Hematopoietic multipotent progenitor cell treated with erythropoietin and hydrocortisone succinate and interleukin-3 and kit ligand, for 17 days (in vitro differentiated cells): ENCODE data around the gene TOPBP1.

Experiments used
- DNase-seq: peaks from one replicate; pipeline ENCODE4 v3.0.0-alpha.2; 2015; ENCODE audit warnings: low spot score

TOPBP1 gene

DNA sequence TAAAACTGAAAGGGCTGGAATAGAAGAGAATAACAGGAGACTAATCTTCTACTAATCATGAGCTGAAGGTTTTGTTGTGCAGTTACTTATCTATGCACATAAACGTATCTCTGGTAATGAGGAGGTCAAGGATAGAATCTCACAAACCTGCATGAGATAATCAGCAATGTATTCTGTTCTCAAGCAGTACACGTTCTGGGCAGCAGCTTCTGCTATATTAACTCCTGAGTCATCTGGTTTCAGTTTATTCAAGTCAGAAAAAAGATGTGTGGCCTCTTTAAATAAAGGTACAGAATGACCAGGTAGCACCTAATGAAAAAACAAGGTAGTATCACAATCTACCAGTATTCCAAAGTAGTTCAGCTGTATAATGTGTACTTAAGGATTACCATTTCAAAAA lies 53.4 kb downstream of the TOPBP1 start:
- no peak for DNase-seq

DNA sequence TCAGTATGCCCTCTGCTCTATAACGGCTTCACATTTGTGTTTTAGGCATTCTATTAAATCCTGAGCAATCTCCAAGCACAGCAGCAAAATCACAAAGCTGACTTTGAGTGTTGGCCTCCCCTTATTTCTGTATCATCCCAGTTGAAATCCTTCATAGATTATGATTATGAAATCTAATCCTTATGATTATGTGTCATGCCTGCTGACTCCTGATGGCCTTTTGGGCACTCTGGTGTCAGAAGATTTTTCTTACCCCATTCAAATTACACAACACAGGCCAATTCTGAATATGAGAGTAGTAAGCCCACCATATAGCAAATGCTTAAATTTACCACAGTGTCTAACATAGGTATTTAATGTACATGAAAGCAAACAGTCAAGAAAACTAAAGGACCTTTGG lies 53.9 kb downstream of the TOPBP1 start:
- DNase-seq = no peak

DNA sequence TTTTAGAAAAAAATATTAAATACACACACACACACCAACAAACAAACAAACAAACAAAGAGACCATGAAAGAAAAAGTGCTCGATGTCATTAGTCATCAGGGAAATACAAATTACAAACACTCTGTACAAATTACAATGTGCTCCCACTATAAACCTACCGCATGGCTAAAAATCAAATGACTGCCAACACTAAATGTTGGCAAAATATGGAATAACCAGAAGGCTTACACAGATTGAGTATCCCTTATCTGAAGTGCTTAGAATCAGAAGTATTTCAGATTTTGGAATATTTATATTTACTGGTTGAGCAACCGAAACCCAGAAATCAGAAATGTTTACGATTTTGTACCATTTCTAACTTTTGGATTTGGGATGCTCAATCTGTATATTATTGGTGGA lies 54.8 kb downstream of the TOPBP1 start:
- no peak for DNase-seq

DNA sequence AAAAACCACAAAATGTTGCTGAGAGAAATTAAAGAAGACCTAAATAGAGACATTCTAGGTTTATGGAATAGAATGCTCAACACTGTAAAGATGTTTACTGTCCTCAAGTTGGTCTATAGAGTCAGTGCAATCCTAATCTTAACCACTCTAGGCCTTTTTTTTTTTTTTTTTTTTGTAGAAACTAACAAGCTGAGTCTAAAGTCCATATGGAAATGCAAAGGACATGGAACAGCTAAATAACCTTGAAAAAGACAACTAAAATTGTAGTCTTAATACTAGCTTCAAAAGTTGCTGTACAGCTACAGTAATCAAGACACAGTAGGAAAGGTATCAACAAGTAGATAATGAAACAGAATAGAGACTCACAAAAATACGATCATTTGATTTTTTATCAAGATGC lies 55.4 kb downstream of the TOPBP1 start:
- no peak for DNase-seq

DNA sequence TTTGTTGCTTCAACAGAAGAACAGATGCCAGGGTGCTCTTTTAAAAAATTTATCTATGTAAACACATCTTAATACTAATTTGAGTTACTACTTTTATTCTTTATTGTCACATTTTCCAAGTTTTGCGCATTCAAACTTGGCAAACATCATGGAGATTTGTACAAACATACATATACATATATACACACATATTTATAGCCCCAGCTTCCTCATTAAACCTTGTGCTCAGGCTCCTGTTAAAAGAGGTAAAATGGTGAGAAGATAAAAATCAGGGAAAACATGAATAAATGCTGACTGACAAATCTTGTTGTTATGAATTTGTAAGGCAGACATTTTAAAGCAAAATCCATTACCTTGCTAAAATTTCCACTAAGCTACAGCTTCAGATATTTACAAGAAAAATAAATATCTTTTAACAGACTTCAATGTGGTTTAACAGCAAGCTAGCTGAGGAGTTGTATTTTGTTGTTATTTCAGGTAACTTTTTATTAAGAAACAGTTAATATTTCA lies 61.1 kb downstream of the TOPBP1 start:
- DNase-seq = no peak

DNA sequence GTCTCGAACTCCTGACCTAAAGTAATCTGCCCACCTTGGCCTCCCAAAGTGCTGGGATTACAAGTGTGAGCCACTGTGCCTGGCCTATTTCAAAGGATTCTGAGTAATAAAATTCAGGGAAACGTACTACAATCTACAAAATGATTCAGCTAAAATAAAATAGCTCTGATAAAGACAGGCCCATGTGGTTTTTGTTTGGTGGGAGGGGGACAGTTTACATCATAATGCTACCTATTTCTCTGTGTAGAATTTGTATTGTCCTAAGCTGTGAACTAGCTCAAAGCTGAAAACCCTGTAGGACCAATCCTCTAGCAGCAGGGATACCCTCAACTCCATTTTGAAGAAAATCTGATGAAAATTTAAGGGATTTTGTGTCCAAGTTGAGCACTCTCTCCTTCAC lies 62.5 kb downstream of the TOPBP1 start:
- DNase-seq = no peak

DNA sequence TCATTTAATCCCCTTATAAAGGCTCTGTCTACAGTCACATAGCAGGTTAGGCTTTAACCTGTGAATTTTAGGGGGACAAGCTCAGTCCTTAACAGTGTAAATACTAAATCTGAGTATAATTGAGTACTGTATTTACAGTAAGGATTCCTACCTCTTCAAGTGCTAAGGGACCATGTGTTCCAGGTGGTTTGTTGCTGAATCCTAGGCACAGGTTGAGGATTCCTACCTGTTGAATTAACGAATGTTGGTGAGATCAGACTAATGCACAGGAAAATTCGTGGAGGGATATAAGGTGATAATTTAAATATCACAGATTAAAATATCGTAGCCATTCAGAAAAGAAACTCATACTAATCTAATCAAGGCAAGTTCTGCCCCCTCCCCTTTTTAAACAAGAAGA lies 63.3 kb downstream of the TOPBP1 start:
- no peak for DNase-seq

DNA sequence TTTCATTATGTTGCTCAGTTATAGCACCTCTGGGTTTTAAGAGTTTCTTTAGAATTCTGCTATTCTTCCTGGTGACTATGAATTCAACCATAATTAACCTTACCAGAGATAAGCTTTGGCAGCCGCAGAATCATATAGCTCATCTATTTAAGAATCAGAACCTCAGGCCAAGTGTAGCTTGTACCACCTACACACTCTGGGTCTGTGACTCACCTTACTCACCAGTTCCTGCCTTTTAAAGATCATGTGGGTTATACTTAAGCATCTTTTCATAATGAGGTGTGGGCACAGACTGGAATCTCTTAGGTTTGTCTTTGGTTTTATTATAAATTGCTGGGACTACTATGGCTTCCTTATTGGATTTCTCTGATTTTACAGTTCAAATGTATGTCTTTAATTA lies 66.4 kb downstream of the TOPBP1 start:
- DNase-seq = no peak

DNA sequence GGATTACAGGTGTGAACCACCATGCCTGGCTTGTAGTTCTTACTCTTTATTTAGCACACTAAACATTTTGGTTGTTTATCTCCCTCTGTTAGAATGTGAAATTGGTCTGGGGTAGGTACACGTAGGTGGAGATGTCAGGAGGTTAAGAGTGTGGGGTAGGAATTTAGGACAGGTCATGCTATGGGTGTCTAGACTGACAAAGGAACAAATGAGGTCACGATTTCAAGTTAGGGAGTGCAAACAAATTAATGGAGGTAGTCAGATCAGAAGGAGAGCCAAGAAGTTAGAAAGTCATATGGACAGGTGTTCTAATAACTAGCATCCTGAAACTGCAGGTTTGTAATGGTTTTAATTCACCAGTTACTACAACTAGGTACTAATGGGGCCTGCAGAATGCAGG lies 68.5 kb downstream of the TOPBP1 start:
- DNase-seq = no peak

DNA sequence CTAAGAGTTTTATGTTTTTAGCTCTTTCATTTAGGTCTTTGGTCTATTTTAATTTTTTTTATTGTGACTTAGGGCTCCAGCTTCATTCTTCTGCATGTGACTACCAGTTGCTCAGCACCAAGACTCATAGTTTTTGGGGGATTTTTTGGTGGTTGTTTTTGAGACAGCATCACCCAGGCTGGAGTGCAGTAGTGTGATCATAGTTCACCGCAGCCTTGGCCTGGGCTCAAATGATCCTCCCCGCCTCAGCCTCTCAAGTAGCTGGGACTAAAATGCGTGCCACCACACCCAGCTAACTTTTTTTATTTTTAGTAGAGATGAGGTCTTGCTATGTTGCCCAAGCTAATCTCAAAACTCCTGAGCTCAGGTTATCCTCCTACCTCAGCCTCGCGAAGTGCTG lies 68.9 kb downstream of the TOPBP1 start:
- no peak for DNase-seq

DNA sequence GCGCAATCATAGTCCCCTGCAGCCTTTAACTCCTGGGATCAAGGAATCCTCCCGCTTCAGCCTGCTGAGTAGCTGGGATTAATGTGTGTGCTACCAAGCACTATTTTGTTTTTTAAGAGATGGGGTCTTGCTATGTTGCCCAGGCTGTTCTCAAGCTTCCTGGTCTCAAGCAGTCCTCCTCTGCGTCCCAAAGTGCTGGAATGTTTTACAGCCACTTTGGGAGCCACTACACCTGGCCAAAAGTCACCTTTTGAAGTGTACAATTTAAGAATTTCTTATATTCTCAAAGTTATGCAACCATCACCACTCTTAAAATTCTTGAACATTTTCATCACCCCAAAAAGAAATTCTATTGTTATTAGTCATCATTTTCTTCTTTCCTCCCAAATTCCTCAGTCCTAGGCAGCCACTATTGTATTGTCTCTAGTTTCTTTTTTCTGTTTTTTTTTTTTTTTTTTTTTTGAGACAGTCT lies 70.4 kb downstream of the TOPBP1 start:
- no peak for DNase-seq

DNA sequence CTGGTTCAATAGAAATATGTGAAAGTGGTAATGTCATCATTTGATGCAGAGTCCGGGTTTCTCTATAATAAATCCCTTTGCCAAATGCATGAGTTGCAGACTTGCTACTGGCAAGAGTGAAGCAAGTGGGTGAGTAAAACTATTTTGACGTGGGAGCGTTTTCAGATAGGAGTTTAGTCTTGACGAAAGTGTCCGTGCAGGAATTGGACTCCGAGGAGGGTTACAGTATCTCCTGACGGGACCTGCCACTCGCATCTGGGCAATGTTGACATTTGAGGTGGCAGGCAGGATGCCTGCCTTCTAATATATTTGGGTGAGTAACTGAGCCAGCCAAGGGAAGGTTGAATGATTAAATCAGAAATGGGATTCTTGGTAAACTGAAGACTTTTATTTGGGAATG lies 72.2 kb downstream of the TOPBP1 start:
- no peak for DNase-seq

DNA sequence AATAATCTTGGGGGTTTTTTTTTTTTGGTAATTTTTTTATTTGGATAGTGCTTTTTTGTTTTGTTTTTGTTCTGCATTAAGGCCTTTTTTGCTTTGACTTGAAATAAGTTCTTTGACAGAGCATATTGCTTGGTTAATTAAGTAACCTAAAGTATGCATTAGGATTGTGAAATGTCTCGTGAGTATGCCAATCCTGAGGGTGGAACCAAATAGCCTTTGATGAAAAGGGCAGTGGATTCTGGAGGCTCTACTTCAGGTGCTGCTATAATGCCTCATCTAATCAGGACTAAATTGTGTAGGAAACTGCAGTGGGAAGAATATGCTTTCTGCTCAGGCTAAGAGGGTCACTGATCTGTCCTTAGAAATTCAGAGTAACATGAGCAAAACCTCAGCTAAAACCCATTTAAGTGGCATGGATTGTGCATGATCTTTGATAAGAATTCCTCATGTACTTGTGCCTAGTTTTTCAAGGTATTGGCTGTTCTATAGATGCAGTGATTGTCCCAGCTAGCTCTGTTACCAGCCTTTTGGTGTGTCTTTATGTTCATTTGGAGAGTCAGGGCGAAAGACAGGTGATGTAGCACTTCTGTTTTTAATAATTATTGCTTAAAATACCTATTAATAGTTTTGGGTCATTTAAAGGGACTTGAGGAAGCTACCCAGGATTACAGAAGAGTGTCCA lies 72.8 kb downstream of the TOPBP1 start:
- DNase-seq = no peak

DNA sequence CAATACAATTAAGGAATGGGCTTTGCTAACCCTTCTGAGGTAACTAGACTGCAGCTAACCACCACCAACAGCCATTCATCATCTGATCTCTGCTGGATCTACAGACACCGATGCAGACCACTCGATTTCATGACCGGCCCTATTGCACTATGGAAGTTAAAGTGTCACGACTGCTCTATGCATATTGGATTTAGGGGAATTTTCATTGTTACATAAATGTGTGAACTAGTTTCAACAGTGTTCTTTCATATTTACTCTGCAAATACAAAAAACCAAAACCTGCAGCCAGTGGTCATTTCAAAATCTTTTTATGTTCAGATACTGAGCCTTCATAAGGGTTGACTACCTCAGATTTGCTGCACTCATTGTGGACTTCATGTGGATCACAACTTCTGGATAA lies 73.7 kb downstream of the TOPBP1 start:
- DNase-seq = no peak

DNA sequence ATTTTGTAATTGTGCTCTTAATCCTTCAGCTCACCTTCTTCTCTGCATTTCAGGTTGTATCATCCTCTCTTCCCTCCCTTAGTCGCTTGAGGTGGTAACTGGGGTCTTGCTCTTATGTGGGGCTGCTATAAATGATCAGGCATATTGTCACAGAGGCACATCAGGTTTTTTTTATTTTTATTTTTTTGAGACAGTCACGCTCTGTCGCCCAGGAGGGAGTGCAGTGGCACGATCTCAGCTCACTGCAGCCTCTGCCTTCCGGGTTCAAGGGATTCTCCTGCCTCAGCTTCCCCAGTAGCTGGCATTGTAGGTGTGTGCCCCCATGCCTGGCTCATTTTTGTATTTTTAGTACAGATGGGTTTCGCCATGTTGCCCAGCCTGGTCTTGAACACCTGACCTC lies 78.3 kb downstream of the TOPBP1 start:
- no peak for DNase-seq

DNA sequence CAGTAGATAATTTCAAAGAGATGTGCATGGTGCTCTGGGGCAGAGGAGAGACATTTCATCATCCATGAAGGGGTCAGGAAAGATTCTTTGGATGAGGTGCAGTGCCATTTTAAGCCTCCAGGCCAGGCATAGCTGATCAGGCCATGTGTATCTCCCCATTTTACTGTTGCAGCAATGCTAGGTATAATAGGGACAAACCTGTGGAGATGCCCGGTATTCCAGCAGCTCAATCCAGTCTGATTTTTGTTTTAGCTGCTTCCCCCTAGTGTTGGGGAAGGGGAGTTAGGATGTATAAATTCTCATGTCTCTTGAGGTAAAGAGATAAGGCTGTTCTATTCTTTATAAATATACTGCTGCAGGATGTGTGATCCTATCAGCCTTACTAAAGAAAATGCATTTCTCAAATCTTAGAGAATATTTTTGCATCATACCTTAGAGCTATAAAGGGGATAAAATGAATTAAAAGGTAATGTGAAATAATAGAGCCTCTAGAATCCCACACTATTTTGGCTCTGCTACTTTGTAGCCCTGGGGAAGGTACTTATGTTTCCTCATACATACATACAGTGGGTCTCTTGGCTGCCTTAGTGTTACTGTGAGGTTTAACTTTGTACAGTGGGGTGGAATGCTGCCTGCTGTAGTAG lies 83.1 kb downstream of the TOPBP1 start:
- peak; percentile 40 for DNase-seq

DNA sequence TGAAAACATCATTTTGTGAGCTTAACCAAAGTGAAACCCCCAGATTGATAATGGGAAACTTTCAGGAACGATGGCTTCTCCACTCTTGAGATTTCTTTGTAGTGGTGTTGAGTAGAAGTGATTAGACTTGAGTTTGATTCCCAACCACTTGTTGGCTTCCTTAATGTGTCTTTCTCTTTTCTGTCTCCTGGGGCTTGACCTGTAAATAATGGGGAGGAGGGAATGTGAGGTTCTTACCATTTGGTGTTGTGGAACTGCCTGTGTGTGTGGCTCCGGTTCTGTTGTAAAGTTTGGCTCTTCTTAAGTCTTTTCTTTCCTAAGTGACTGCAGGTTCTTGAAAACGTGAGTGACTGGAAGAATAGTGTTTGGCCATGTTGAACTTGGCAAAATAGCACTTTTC lies 85.6 kb downstream of the TOPBP1 start:
- DNase-seq = peak; percentile 24

DNA sequence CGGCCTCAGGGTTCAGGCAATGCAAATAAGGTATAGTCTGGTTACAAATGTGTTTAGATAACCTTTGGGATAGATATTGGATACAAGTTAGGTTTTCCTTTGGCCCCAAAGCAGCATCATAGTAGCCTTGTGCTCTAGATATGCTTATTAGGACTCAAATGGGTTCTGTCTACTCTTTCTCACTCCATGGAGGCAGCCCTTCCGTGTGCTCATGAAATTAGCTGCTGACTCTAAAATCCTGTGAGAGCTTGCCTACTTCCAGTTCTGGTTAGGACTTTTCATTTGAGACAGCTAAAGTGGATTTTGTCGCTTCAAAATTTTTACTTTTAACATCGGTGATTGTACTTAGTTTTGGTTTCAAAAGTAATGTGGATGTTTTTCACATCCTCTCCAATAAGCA lies 86.7 kb downstream of the TOPBP1 start:
- DNase-seq = peak; percentile 62

DNA sequence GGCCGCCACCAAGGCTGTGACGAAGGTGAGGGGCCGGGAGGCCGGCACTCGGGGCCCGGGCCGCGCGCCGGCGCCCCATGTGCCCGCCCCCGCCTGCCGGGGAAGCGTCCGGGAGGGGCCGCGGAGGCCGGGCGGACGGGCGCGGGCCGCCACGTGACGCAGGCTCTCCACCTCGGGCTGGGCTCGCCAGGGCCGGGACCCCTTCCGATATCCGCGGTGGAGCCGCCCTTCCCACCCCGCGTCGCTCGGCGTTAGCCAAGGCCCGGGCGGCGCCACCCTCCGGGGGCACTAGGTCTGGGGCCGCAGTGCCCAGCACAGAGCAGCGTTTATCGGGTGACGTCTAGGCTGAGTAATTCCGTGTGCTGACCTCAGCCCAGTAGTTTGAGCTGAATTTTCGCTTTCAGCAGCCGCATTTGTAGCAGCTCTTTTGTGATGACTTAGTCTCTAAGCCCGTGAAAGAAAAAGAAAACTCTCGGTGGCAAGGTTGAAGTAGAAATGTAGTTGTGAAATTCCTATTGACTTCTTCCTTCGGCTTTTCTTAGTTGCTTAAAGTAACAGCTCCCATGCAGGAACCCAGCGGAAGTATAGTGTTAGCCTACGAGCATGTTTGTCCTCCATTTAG lies 87.4 kb downstream of the TOPBP1 start:
- DNase-seq = peak; percentile 92

DNA sequence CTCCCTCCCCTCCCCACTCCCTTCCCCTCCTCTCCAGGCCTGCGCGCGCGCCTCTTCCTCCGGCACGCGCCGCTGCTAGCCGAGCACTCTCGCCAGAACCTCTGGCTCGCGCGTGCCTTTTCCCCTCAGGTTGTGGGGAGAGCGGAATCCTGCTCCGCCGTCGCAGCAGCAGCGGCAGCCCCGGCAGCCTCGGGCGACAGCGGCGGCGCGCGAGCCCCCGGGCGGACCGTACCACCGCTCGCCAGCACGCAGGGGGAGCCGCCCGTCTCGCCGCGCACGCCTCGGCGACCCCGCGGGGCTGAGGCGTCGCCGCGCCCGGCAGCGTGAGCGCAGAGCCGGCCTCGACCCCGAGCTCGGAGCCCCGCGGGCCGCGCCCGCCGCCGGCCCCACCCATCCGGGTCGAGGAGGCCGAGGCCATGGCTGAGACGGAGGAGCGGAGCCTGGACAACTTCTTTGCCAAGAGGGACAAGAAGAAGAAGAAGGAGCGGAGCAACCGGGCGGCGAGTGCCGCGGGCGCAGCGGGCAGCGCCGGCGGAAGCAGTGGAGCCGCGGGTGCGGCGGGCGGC lies 88.0 kb downstream of the TOPBP1 start, which contains the start of gene CDV3:
Gene CDV3, plus strand, starts transcription at position 58 of the 566 bp plus-strand sequence. Its CDS starts 359 bp downstream, at position 417.
- no peak for DNase-seq

DNA sequence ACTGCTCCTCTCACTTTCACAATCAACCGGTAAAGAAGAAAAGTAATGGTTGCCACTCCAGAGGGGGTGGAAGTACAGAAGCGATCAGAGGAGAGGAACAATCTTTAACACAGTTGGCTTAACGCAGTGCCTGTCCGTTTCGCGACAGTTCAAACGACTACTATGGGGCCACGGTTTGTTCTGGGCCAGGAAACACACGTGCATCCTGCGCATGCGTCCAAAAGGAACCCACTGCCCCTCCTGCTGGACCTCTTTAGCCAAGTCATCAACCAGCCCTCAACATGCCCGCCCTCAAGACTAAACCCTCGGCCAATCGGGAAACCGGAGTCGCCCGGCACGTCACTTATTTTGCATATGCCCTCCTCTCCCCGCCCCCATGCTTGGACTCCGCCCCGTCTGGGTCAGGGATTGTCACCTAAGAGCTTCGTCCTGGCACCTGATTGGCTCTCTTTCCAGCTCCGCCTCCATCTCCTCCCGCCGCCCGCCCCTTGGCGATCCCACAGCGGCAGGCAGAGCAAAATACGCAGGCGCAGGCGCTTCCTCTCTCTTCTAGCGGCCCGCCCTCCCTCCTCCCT lies 88.6 kb downstream of the TOPBP1 start:
- peak; percentile 100 for DNase-seq
